ENCODE results near the gene MORN2. TPM values are rescaled to one million over a fixed set of nuclear protein-coding genes. Genes with fewer than 3 reads are reported as not detected.

MORN2 gene
- total RNA-seq, 6 experiments from 2014 or later = 15.1 to 23.0 (median 19.4) TPM

GRCh38 chr2:38875227-38875575 lies 575 bp upstream of the MORN2 start:
- H3K27ac Mint-ChIP-seq = peak overlapping the region; percentile 92
- peaks cover under 1% of the 10 kb centered on the region for H3K9me3 Mint-ChIP-seq
- H3K27me3 Mint-ChIP-seq (ENCODE audit: insufficient read depth) = no peaks in the 10 kb centered on the region
- TF ChIP-seq CTCF (IDR thresholded peaks at IDR 0.05) = no peak
- DNase-seq = peak; percentile 3
- H3K4me1 Mint-ChIP-seq (ENCODE audit: low read depth) = peaks cover 28% of the 10 kb centered on the region
- peaks cover 25% of the 10 kb centered on the region for H3K36me3 Mint-ChIP-seq (ENCODE audit: low read depth)
- peak overlapping the region; percentile 93 for H3K4me3 Mint-ChIP-seq

GRCh38 chr2:38876407-38876806 lies 631 bp downstream of the MORN2 start:
- Mint-ChIP-seq H3K4me3 (peak overlapping the region; percentile 93), H3K27me3 (ENCODE audit: insufficient read depth) (no peaks in the 10 kb centered on the region), H3K9me3 (no peaks in the 10 kb centered on the region; the same call in 1 of the 2 replicates), H3K4me1 (ENCODE audit: low read depth) (peaks cover 28% of the 10 kb centered on the region), H3K36me3 (ENCODE audit: low read depth) (peaks cover 19% of the 10 kb centered on the region), H3K27ac (peak overlapping the region; percentile 92)
- no peak for TF ChIP-seq CTCF (IDR thresholded peaks at IDR 0.05)
- DNase-seq = no peak

GRCh38 chr2:38886063-38886462 lies 10.3 kb downstream of the MORN2 start:
- DNase-seq = no peak
- Mint-ChIP-seq H3K27me3 (ENCODE audit: insufficient read depth) (no peaks in the 10 kb centered on the region; the same call in 1 of the 2 replicates), H3K4me3 (no peak overlapping the region), H3K36me3 (ENCODE audit: low read depth) (peaks cover 8% of the 10 kb centered on the region; the same call in 1 of the 2 replicates), H3K4me1 (ENCODE audit: low read depth) (no peaks in the 10 kb centered on the region), H3K9me3 (no peaks in the 10 kb centered on the region), H3K27ac (no peak overlapping the region)
- TF ChIP-seq CTCF (IDR thresholded peaks at IDR 0.05) = no peak

GRCh38 chr2:38887347-38887746 lies 11.6 kb downstream of the MORN2 start:
- Mint-ChIP-seq H3K4me1 (ENCODE audit: low read depth) (no peaks in the 10 kb centered on the region), H3K27me3 (ENCODE audit: insufficient read depth) (no peaks in the 10 kb centered on the region; the same call in none of the 2 replicates), H3K9me3 (no peaks in the 10 kb centered on the region), H3K4me3 (no peak overlapping the region), H3K27ac (no peak overlapping the region), H3K36me3 (ENCODE audit: low read depth) (peaks cover 8% of the 10 kb centered on the region; the same call in 1 of the 2 replicates)
- no peak for DNase-seq
- no peak for TF ChIP-seq CTCF (IDR thresholded peaks at IDR 0.05)

- H3K4me1 Mint-ChIP-seq (ENCODE audit: low read depth) = no peaks in the 10 kb centered on the region
- TF ChIP-seq CTCF (IDR thresholded peaks at IDR 0.05) = no peak
- H3K9me3 Mint-ChIP-seq = no peaks in the 10 kb centered on the region
- no peak for DNase-seq
- H3K36me3 Mint-ChIP-seq (ENCODE audit: low read depth) = peaks cover 6% of the 10 kb centered on the region; the same call in 1 of the 2 replicates
- no peak overlapping the region for H3K4me3 Mint-ChIP-seq
- peaks cover 1% of the 10 kb centered on the region for H3K27me3 Mint-ChIP-seq (ENCODE audit: insufficient read depth)
- no peak overlapping the region for H3K27ac Mint-ChIP-seq
These were observed 12.3 kb downstream of the MORN2 start for GRCh38 chr2:38887902-38888554.
